OCI-LY7 (cell line): ENCODE results near the gene FALEC.

Experiments used
- CTCF ChIP-seq: fragments of 200-600 bp; sonication (generic); conservative IDR thresholded peaks from 2 replicates; pipeline ENCODE4 v1.5.1; 2014; ENCODE audit warnings: mild to moderate bottlenecking, antibody characterized with exemption, low read length, moderate library complexity, mixed read lengths
- EZH2phosphoT487 ChIP-seq: fragments of 200-600 bp; sonication (generic); IDR thresholded peaks from 2 replicates; pipeline ENCODE4 v1.6.1; 2018; ENCODE audit warnings: low read depth, borderline replicate concordance, mild to moderate bottlenecking, mixed run types, antibody characterized with exemption, low read length, moderate library complexity, mixed read lengths

DNA sequence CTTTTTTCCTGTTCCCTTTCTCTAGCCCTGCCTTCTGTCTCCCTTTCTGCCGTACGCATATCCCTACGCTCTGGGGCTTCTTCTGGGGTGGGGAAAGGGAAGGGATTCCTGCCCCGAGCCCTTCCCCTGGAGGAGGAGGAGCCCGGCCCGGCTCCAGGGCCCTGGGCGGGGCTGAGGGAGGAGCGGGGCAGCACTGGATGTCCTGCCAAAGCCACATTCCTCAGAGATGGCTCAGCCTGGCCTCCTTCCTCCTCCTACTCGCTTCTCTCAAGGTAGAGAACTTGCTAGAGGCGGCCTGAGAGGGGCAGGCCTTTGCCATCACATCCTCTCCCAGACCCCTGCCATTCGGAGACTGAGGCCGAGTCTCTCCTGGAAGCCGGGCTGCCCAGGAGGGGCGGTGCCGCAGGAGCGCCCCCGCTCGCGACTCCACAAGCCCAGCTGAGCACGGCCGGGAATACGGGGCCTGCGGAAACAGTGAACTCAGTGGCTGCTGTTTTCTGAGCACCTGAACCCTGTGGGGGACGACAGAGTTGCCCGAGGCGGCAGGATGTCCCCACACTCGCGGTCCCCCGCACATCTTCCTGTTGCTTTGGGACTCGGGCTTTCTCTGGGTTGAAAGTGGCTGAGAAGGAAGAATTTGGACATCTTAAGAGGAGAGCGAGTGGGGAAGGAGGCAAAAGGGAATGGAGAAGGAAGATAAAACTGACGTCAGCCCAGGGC is 45.9 kb downstream of the FALEC start:
- TF ChIP-seq CTCF = peak; percentile 50; the same call in 1 of the 2 replicates
- no peak for TF ChIP-seq EZH2phosphoT487
